T follicular helper cell (primary cell): Measurements from ENCODE around the gene ADGRF1.
"Not testable (repeated sequence)": the region's sequence is repeated elsewhere in the genome, so short reads cannot be mapped to it uniquely, and the experiment has no call there.

Experiments used
- DNase-seq: peaks from one replicate; pipeline ENCODE4 v3.0.0-alpha.2; 2020; ENCODE audit warnings: low read depth
- total RNA-seq, 2 experiments: gene quantifications; one replicate each; lab custom pipeline; 2026; lab: John Stamatoyannopoulos, UW

ADGRF1 gene
- total RNA-seq = 0 reads per million in 2 experiments

DNA sequence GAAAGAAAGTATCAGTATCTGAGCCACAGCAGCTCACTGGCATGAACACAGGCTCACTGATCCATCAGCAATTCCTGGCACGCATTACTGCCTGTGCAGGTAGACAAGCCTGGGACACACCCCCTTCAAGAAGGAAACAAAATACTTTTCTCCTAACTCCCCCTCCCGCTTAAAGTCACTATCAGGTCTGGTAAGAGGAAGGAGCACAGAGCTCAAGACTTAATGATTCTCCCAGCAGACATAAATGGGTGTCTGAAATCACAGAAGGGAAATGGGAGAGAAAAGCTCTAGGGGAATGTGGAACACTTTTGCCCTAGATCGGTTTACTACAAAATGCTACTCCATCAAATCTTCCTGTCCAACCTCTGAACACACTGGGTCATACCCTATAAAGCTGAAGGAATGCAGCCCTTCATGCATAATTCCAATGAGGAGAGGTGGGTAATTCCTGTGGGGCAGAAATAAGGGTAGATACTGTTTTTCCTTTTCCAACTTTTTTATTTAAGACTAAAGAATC is at the start of gene ADGRF1:
Gene ADGRF1 (minus strand): TSS at position 58 of the 517 bp plus-strand sequence. CDS start 13,271 bp downstream, outside the sequence.
- DNase-seq = no peak

DNA sequence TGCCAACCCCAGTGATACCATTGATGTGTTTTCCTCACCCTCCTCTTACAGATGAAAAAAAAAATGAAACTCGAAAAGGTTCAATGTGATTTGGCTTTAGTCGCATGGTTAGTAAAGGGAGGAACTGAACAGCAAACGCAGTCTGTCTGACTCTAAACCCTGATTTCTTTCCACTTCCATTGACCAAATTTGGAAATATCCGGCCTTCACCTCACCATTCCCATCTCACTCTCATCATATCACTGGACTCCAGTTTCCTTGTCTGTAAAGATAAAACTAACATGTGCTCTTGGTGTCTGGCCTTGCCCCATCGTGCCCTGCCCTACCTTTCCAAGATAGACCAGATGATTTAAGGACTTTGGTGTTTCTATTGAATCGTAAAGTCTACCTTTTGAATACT is 48.7 kb upstream of the ADGRF1 start:
- no peak for DNase-seq

DNA sequence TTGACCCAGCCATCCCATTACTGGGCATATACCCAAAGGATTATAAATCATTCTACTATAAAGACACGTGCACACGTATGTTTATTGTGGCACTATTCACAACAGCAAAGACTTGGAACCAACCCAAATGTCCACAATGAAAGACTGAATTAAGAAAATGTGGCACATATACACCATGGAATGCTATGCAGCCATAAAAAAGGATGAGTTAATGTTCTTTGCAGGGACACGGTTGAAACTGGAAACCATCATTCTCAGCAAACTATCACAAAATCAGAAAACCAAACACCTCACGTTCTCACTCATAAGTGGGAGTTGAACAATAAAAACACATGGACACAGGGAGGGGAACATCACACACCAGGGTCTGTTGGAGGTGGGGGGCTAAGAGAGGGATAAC is 47.3 kb upstream of the ADGRF1 start:
- not testable (repeated sequence) for DNase-seq

DNA sequence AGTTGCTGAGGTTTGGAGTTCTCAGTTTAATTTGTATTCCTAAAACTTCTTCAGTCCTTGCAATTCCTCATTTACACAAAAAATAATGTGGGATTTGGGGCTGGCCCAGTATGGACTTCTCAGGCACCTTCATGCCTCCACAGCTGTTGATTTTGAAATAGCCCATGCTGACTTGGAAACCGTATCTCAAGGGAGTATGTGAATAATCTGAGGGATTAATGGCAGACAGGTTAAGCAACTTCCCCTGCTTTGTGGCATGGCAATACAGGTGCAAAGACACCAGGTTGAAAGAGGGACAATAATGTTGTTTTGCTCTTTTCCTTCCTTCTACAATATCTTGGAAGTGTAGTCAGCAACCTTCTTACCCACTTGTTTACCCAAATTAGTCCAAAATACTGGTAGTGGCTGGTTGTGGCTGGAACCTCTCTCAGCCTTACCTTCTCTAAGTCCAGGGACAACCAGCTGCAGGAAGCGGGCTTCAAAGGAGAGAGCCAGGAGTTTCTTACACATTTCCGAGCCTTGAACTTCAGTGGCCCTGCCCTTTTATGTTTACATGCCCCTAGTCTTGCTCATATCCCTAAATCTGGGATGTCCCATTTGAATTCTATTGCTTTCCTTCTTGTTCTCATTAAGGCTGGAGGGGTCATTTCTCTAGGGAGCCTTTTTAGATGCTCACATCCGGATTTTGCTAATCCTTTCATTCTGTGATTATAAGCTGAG is 44.1 kb upstream of the ADGRF1 start:
- no peak for DNase-seq

DNA sequence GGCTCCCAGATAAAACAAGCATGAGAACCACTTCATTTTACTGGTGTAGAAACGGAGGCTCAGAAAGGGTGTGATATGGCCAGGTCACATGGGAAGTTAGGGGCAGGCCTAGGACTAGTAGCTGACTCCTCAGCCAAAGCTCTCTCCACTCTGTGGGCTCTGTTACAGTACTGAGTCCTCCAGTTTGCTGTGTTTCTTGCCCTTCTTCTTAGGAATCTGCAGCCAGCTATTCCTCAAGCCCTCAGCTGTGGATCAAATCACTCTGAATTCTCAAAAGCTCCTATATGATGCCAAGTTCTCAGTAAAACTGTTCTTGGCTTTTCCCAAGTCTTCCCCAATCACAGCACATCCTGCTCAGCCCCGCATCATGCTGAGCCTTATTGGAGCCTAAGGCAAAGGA is 42.5 kb upstream of the ADGRF1 start:
- DNase-seq = no peak

DNA sequence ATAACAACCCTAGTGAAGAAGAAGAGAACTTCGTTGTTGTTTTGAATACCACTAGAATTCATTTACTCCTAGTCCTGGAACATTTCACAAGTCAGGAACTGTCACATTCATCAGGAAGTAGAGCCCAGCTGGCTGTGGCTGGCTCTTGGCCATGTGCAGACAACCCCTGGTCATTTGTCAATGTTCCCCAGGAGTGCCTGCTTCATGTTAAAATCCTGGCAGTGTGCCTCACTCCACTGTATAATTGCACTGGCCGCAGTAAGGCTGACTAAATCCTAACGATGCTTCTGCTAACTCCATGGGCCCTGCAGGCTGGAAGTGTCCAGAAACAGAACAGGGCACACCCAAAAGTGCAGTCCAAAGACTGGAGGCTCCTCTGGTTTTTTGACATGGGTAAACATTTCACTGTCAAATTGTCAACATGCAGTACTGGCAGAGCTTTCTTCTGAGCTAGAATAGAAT is 41.5 kb upstream of the ADGRF1 start:
- no peak for DNase-seq

DNA sequence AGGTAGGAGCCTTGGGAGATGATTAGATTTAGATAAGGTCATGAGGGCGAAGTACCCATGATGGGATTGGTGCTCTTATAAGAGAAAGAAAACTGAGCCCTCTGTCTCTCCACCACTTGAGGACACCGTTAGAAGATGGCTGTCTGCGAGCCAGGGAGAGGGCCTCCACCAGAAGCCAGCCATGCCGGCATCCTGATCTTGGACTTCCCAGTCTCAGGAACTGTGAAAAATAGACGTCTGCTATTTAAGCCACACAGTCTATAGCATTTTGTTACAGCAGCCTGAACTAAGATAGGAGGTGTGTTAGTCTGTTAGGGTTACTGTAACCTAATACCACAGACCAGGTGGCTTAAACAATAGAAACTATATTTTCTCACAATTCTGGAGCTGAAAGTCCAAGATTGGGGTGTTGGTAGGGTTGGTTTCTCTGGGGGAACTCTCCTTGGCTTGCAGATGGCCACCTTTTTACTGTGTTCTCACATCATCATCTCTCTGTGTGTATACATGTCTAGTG is 38.0 kb upstream of the ADGRF1 start:
- DNase-seq = no peak

DNA sequence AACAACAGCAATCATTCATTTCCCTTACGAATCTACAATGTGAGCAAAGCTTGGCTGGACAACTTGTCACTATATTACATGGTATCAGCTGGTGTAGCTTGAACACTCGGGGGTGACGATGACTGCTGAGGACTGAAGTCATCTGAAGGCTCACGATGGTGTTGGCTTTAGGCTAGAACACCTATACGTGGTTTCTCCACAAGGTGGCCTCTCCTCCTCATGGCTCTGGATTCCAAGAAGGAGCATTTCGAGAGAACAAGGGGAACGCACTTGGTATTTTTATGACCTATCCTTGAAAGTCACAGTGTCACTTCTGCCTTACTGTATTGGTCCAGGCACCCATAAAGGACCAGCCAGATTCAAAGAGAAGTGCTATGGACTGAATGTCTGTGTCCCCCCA is 37.5 kb upstream of the ADGRF1 start:
- no peak for DNase-seq

DNA sequence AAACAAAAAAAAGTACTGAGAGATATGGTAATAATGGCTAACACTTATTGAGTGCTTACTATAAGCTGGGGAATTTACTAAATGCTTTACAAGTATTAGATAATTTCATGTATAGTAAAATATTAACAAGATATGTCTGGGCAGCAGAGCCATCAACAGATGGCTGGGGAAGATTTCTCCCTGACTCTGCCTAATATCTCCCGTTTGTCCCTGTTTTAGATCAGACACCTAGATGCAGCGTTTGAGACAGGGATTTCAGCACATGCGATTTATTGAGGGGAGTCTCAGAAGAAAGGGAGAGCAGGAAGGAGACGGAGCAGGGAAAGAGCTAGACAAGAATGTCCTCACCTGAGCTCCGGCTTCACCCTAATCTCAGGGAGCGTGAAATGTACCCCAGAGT is 36.9 kb upstream of the ADGRF1 start:
- no peak for DNase-seq

DNA sequence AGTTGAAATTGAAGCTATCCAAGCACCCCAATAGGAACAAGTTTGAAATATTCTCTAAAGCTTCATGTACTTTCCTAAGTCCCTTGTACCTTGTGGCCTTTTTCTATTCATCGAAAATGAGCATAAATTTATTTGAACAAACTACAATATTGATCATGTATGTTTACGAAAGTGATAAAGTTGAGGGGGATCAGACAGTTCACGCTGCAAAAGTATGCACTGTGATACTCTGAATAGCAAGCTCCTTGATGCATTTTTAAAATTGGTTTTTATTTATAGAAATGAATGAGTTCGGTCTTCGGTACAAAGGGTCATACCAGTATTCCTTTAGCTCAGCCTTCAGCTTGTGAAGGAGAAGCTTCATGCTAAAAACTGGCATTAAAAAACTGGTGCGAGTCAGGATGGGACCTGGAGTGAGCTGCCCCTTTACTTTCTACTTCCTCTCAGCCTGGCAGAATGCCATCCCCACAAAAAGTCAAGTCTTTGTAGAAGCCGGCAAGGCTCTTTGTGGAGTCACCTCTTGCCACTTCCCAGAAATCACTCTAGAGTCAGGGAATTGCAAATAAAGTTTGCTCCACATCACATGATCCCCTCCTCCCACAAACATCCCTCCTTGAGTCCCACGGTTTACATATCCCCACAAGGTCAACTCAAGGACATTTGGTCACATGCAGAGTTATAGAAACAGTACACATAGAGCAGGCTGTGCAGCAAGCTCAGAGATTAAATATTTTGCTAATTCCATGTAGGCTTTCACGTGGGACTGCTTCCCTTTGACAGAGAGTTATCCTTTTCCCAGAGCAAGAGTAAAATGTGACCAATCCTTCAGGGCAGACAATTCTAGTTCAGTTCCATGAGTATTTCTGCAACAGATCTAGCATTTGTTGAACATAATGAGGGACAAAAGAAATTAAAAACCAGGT is 34.6 kb upstream of the ADGRF1 start:
- DNase-seq = no peak

DNA sequence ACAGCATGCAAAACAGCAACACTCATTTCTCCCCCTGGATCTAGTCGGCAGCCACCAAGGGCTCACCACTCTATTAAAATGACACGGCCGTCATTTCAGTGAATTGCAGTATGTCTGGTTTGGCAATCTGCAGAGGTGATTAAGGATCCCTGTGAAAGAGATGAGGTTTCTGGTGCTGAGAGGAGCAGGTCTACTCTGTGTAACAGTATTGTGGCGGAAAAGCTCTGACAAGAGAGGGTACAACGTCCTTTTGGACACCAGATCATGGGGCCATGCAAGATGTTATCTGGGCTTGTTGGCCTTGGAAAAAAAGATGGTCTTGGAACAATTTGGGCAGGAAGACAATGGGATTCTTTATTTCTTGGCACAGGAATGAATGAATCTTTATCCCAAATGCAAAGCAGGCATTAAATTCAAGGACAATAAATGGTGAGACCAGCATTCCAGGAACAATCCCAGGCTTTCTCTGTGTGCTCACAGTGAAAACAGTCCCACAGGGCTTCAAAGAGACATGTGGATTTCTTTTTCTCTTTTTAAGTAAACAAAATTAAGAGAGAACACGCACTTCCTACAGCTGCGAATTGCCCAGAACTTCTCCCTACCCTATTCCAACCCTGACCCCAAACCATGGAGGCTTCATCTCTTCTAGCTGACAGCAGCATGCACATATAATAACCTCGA is 33.7 kb upstream of the ADGRF1 start:
- DNase-seq = no peak

DNA sequence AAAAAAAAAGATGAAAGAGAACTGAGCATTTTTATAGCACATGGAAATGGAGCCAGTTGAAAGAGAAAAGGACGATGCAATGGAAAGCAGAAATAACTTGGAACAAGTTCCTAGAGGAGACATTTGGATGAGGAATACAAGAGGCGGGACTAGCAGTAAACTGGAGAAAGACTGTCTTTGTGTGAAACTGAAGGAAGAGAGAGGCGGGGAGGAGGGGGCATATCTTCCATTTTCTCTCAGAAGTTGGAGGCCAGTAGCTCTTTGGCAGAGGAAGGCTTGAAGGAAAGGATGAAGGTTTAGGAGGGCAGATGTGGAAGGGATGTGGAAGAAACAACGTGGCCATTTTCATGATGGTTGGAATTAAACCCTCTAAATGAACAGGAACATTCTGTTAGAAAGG is 33.0 kb upstream of the ADGRF1 start:
- DNase-seq = no peak

DNA sequence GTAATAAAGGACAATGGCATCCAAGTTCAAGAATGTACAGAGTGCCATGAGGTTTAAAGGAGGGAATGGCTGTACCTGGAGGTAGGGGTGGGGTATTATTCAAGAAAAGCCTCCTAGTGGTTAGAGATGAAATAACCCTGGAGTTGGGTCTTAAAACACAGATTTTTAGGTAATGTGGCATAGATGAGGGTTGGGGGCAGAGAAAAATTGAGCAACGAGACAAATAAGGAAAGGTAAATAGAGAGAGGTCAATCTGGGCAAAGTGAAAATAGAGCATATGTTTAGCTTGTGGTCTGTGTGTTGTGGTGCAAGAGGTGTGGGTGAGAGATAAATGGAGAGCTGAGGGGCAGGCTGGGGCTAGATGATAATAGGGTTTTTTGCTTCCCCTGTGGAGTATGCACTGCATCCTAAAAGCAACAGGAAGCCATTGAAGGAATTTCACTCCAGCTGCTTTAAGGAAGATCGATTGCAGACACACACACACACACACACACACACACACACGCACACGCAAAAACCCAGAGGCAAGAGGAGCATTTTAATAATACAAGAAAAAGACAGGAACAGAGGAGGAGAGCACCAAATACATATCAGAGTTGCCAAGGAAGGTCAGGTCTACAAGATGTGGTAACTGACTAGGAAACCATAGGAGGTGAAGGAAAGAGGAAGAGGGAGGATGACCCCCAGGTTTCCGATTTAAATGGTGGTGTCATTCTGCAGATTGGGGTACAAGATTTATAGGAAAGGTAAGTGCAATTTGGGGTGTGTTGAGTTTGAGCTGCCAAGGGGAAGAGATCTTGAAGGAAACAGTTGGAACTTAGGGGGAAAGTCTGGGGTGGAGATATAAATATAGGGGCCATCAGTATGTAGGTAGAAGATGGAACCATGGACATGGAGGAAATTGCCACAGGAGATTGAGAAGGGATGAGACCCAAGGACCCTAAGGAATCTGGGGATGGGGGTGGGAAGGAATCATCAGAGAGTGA is 31.3 kb upstream of the ADGRF1 start:
- no peak for DNase-seq

DNA sequence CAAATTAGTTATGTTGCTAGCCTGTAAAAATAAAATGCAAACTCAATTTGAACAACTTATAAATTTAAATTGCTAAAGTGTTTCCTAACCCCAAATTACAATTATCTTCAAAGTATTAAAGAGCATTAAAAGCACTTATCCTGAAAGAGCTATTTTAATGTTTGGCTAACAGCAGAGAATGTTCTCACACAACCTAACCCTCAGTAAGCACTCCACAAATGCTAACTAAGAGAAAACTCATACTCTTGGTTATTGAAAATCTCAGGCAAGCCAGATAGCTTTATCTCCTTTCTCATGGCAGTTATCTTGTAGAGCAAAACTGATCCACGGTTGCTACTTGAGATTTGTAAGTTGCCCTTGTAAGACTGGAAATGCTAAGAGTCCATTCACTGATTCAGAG is 30.5 kb upstream of the ADGRF1 start:
- DNase-seq = no peak

DNA sequence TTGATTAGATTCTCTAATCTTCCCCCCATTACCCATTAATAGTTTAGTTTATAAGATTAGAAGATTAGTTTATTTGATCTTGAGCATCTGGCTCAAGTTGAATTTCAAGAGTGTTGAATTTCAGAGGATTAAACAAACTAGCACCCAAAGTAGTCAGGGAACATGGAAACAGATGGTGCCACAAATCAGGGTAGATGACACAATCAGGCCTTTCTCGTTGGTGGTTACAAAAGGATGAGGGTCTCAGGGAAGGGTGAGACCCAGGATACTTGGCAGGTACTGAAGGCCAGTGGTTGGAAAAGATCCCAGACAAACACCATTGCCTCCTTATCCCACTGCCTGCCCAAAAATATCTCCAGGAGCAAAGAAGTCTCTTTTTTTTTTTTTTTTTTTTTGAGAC is 29.5 kb upstream of the ADGRF1 start:
- DNase-seq = no peak

DNA sequence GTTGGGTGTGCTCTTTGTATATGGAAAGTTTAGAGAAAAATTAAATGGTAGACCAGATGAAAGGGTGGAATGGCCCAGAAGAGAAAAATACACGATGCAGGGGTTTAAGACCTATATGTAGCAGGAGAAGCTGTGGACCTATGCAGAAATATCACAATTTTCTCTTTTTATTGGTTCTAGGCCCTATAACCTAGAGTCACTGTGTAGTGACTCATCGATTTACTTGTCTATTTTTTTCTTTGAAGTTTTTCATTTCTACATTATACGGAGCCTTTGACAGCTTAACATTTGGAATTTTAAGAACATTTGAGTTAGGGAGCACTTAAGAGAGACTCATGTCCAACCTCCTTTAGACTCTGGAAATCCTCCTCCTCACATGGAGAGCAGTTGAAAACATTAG is 28.3 kb upstream of the ADGRF1 start:
- DNase-seq = no peak

DNA sequence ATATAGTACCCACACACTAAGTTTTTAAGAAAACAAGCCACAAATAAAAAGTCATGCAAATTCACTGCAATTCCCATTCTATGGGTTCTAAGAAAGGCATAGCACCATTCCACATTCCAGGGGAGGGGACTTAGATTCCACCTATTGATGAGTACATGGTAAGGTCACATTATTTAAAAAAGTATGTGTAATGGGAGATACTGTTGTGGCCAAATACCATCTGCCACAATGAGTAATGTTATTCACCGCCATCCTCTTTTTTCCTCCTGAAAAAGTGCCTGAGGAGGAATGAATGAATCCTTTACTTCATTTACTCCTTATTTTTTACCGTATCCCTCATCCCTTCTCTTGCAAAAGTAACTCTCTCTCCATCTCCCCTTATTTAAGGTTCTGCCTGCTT is 27.0 kb upstream of the ADGRF1 start:
- DNase-seq = no peak

DNA sequence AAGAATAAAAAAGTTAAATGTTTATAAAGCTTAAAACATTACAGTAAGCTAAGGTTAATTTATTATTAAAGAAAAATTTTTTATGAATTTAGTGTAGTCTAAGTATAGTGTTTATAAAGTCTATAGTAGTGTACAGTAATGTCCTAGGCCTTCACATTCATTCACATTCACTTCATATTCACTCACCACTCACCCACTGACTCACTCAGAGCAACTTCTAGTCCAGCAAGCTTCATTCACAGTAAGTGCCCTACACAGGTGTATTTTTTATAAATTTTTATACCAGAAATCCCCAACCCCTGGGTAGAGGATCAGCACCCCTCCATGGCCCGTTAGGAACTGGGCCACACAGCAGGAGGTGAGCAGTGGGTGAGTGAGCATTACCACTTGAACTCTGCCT is 24.3 kb upstream of the ADGRF1 start:
- DNase-seq = no peak

DNA sequence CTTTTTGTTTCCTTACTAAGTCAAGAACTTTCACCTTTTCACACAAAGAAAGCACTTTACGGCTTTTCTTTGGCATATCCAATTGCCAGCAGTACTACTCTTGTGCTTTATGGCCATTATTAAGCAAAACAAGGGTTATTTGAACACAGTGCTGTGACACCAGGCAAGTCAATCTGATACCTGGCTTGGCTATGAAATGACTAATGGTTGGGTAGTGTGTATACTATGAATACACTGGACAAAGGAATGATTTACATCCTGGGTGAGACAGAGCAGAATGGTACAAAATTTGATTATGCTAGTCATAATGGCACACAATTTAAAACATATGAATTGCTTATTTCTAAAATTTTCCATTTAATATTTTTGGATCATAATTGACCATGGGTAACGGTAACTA is 22.1 kb upstream of the ADGRF1 start:
- DNase-seq = no peak

DNA sequence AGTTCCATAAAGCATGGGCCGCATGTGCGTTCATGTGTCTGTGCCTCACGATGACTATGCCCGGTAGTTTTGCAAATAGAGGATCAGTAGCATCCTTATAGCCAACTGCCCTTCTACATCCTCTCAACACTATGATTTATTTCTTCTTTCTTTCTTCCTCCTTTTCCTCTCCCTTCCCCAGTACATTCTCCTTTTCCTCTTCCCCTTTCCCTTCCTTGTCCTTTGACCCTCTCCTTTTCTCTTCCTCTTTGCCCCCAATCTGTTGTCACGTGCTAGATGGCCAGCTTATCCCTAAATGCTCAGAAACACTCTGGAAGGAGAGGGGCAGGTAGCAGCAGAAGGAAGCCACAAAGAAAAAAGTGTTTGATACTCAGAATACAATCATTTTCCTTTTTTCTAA is 20.2 kb upstream of the ADGRF1 start:
- no peak for DNase-seq
